Erythroblast (primary cell): ENCODE measurements around the gene TMEM106C.

ENCODE experiments used
- GATA1 ChIP-seq: IDR thresholded peaks from 2 replicates; pipeline ENCODE4 v1.6.1; 2011; ENCODE audit warnings: low read depth, mild to moderate bottlenecking, control low read depth, low read length, moderate library complexity
- POLR2A ChIP-seq: IDR thresholded peaks from 2 replicates; pipeline ENCODE4 v1.6.1; 2011; ENCODE audit warnings: mild to moderate bottlenecking, low read length

- TF ChIP-seq POLR2A (no peak), GATA1 (no peak)
Measured at GRCh38 chr12:48000878-48001504, 37.6 kb downstream of the TMEM106C start.
